Pericardium fibroblast (primary cell): Measurements from ENCODE around the gene ACADL. TPM values are rescaled to one million over a fixed set of nuclear protein-coding genes. Genes with fewer than 3 reads are reported as not detected.

Experiments used
- total RNA-seq: library from RNA; depleted of rRNA; stranded (reverse); fragments of >200 nt; gene quantifications from 2 replicates; pipeline ENCODE4 v1.2.3, GENCODE V29; 2015

ACADL gene
- 0.09 TPM in 1 of 2 replicates, not detected in the other for total RNA-seq

DNA sequence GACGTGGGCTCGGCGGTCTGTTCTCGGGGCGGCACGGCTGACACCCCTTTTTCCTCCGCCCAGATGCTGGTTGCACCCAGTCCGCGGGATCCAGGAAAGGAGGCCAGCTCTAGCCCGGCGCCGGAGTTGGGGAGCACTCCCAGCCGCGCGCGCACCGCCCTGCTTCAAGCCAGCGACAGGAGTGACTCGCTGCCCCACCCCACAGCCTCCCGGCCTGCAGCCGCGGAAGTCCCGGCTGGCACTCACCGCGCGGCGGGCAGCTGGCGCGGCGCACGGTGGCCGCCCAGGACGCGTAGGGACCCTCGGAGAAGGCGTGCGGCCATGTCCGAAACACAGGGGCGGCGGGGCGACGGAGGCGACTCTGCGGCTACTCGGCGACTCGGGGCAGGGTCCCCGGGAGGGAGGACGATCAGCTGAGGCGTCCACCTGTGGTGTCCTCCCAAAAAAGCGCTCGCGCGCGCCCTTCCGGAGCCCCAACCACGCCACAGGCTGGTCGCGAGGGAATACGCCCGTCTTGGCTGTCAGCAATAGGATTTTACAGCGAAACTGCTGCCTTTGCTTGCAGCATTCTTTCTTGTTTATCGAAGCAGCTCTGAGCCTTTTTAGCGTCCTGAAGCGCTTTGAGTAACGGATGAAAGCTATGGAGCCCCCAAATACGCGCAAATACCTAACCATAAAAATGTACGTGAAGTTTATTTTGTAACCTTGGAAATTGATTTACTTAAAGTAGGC, at the start of gene ACADL:
ACADL (minus strand) TSS at position 507 of the 732 bp plus-strand sequence; CDS start at position 323, 184 bp downstream.

DNA sequence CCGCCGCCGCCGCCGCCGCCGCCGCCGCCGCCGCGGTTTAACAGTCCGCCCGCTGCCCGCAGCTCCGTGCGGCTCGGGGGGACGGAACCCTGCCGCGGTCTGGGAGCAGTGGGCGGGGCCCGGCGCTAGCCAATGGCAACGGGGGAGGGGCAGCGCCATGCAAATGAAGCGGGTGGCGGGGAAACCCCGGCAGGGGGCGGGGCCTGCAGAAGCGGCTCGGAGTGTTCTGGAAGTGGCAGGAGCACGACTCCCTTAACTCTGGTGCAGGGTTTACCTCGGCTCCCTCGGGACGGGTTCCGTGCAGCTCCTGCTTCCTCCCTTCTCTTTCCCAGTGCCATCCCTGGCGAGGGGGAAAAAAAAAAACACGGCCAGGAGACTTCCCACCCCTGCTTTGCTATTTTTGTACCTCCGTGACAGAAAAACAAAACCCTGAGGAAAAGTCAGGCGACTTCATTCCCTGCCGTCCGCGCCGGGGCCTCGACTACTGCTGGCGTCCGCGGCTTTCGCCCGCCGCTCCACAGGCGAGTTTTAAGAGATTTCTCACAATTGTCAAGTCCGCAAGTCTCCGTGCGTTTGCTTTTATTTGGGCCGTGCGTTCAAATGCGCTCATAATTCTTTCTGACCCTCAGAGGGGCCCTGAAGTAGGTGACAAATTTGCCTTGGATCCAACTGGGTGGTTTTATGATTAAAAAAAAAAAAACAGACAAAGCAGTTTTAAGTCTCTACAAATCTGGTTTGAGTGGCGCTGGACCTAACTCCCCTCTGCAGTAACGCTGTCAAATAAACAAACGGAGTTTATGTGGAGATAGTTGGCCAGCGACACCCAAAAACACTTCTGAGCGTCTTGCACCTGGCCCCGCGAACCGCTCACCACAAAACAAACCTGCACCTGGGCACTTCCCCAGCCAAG, 53.7 kb downstream of the ACADL start, which contains the start of gene KANSL1L:
KANSL1L (minus strand) TSS at position 101 of the 910 bp plus-strand sequence. CDS start 16,827 bp downstream, outside the sequence.

Other genes with a start within 250 kb of the ACADL start
- 47.3 and 49.9 TPM in 2 replicates for gene RPE, start 222.8 kb downstream of the ACADL start, total RNA-seq
- 7.1 and 15.9 TPM in 2 replicates for gene KANSL1L, start 54.0 kb downstream of the ACADL start, total RNA-seq
- gene MYL1, start 89.7 kb upstream of the ACADL start, total RNA-seq = 22.5 TPM in 1 of 2 replicates, not detected in the other